GM20000 (cell line): ENCODE data around the gene KDM4B.

ENCODE experiments used
- DNase-seq: peaks from one replicate; pipeline ENCODE4 v3.0.0; 2012; ENCODE audit warnings: low spot score
- CTCF ChIP-seq: IDR thresholded peaks from 2 replicates; pipeline ENCODE4 v1.5.1; 2012; ENCODE audit warnings: mild to moderate bottlenecking, control low read depth; ENCODE audit errors: extremely low read depth, missing control alignments

Gene KDM4B

GRCh38 chr19:5103812-5104410 is 135.0 kb downstream of the KDM4B start:
- DNase-seq: no peak
- no peak for TF ChIP-seq CTCF

GRCh38 chr19:5104871-5105351 is 136.0 kb downstream of the KDM4B start:
- no peak for TF ChIP-seq CTCF
- DNase-seq: no peak

GRCh38 chr19:5106191-5106726 is 137.3 kb downstream of the KDM4B start:
- no peak for TF ChIP-seq CTCF
- no peak for DNase-seq

GRCh38 chr19:5106971-5107370 is 138.1 kb downstream of the KDM4B start:
- TF ChIP-seq CTCF: no peak
- no peak for DNase-seq

GRCh38 chr19:5107432-5108122 is 138.7 kb downstream of the KDM4B start:
- DNase-seq: no peak
- TF ChIP-seq CTCF: no peak

- TF ChIP-seq CTCF: no peak
- no peak for DNase-seq
Observed at GRCh38 chr19:5108123-5108596, 139.2 kb downstream of the KDM4B start.

- TF ChIP-seq CTCF: no peak
- DNase-seq: no peak
Observed at GRCh38 chr19:5108866-5109265, 140.0 kb downstream of the KDM4B start.
